Measurements from ENCODE around the gene LAMA3. TPM values are rescaled to one million over a fixed set of nuclear protein-coding genes. Genes with fewer than 3 reads are reported as not detected.

LAMA3 gene
- total RNA-seq, 1 donor from 2014 or later: 106 TPM

GRCh38 chr18:23643815-23644490 lies 45.3 kb upstream of the LAMA3 start:
- Histone ChIP-seq H3K4me3 (no peak overlapping the region), H3K9me3 (no peaks in the 10 kb centered on the region), H3K27me3 (no peaks in the 10 kb centered on the region), H3K27ac (no peak overlapping the region), H3K4me1 (peaks cover 24% of the 10 kb centered on the region), H3K36me3 (peaks cover 0 to 4% of the 10 kb centered on the region in 2 donors)
- DNase-seq (ENCODE audit: extremely low spot score in 2 of 2): no peak
- intact Hi-C loops (cut with DNase I): no loop called here
- TF ChIP-seq, protein P1, sequence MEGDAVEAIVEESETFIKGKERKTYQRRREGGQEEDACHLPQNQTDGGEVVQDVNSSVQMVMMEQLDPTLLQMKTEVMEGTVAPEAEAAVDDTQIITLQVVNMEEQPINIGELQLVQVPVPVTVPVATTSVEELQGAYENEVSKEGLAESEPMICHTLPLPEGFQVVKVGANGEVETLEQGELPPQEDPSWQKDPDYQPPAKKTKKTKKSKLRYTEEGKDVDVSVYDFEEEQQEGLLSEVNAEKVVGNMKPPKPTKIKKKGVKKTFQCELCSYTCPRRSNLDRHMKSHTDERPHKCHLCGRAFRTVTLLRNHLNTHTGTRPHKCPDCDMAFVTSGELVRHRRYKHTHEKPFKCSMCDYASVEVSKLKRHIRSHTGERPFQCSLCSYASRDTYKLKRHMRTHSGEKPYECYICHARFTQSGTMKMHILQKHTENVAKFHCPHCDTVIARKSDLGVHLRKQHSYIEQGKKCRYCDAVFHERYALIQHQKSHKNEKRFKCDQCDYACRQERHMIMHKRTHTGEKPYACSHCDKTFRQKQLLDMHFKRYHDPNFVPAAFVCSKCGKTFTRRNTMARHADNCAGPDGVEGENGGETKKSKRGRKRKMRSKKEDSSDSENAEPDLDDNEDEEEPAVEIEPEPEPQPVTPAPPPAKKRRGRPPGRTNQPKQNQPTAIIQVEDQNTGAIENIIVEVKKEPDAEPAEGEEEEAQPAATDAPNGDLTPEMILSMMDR (IDR thresholded peaks at IDR 0.05): no peak
- TF ChIP-seq POLR2A (IDR thresholded peaks at IDR 0.05) (no peak), POLR2AphosphoS5 (IDR thresholded peaks at IDR 0.05; ENCODE audit: insufficient read depth in 1 of 2, low read depth in 1 of 2) (no peak)

GRCh38 chr18:23645568-23646175 lies 43.6 kb upstream of the LAMA3 start:
- DNase-seq (ENCODE audit: extremely low spot score in 2 of 2): no peak
- Histone ChIP-seq H3K4me3 (no peak overlapping the region), H3K36me3 (peaks cover 0 to 4% of the 10 kb centered on the region in 2 donors), H3K4me1 (peaks cover 29% of the 10 kb centered on the region), H3K9me3 (no peaks in the 10 kb centered on the region), H3K27me3 (no peaks in the 10 kb centered on the region), H3K27ac (no peak overlapping the region)
- intact Hi-C loops (cut with DNase I): no loop called here
- TF ChIP-seq POLR2A (IDR thresholded peaks at IDR 0.05) (no peak), POLR2AphosphoS5 (IDR thresholded peaks at IDR 0.05; ENCODE audit: insufficient read depth in 1 of 2, low read depth in 1 of 2) (no peak)
- TF ChIP-seq, protein P1 (IDR thresholded peaks at IDR 0.05): no peak

DNA sequence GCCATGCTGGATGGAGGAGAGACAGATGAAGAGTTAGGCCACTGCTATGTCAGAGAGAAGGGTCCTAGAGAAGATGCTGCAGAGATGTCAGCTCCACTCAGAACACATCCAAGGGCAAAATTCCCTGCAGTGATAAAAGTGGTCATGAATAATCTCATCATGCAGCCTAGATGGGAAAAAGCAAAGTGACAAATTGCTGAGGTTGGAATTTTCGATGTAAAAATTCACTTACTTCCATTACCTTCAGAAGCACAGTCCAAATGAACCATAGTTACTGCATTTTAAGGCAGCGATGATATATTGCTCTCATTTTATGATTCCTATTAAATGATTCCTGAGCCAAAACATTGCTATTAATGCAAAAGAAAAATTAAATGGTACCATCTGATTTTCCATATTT lies 43.0 kb upstream of the LAMA3 start:
- intact Hi-C loops (cut with DNase I): no loop called here
- Histone ChIP-seq H3K4me1 (peaks cover 32% of the 10 kb centered on the region), H3K9me3 (no peaks in the 10 kb centered on the region)

DNA sequence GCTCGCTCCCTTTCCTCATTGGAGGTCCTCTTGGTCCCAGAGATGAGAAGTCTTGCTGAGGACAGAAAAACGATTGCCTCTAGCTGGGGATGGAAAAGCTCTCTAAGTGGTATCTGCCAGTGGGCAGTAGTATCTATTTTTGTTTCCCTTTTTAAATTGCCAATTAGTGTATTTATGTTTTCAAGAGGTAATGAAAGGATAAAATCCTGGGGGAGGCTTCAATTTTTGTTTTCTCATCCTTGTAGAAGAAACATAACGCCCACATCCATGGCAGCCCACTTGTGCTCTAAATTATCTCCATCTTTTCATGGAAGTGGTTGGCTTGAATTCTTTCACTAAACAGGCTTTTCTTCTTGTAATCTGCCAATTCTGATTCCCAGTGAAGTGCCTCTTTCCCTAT lies 40.8 kb upstream of the LAMA3 start:
- no peak overlapping the region for H3K4me3 ChIP-seq
- peaks cover 0 to 4% of the 10 kb centered on the region in 2 donors for H3K36me3 ChIP-seq
- no peak overlapping the region for H3K27ac ChIP-seq
- H3K27me3 ChIP-seq: no peaks in the 10 kb centered on the region
- DNase-seq (ENCODE audit: extremely low spot score in 2 of 2): no peak
- H3K9me3 ChIP-seq: no peaks in the 10 kb centered on the region
- peaks cover 29% of the 10 kb centered on the region for H3K4me1 ChIP-seq
- intact Hi-C loops (cut with DNase I): no loop called here
- TF ChIP-seq POLR2AphosphoS5 (IDR thresholded peaks at IDR 0.05; ENCODE audit: insufficient read depth in 1 of 2, low read depth in 1 of 2) (no peak), POLR2A (IDR thresholded peaks at IDR 0.05) (no peak)
- TF ChIP-seq, protein P1 (IDR thresholded peaks at IDR 0.05): no peak

More for the DNA sequence above, 43.0 kb upstream of the LAMA3 start:
- H3K4me3 ChIP-seq: no peak overlapping the region
- peaks cover 0 to 4% of the 10 kb centered on the region in 2 donors for H3K36me3 ChIP-seq
- DNase-seq (ENCODE audit: extremely low spot score in 2 of 2): no peak
- TF ChIP-seq POLR2AphosphoS5 (IDR thresholded peaks at IDR 0.05; ENCODE audit: insufficient read depth in 1 of 2, low read depth in 1 of 2): no peak
- TF ChIP-seq, protein P1 (IDR thresholded peaks at IDR 0.05): no peak
- TF ChIP-seq POLR2A (IDR thresholded peaks at IDR 0.05): no peak
- H3K27ac ChIP-seq: no peak overlapping the region
- no peaks in the 10 kb centered on the region for H3K27me3 ChIP-seq
